HepG2 (cell line): Measurements from ENCODE around the gene IST1. TPM values are rescaled to one million over a fixed set of nuclear protein-coding genes. Genes with fewer than 3 reads are reported as not detected.

Experiments
- ARID4A ChIP-seq: sonication (generic); formaldehyde crosslinking; IDR thresholded peaks from 2 replicates; pipeline ENCODE4 v1.5.0; 2020; ENCODE audit warnings: mild to moderate bottlenecking, missing genetic modification reagents, borderline replicate concordance
- BRF2 ChIP-seq: sonication (generic); formaldehyde crosslinking; IDR thresholded peaks from 2 replicates; pipeline ENCODE4 v1.8.1; 2022; ENCODE audit warnings: mild to moderate bottlenecking, missing genetic modification reagents
- CBX2 ChIP-seq, 2 experiments: fragments of 200-600 bp in 1 of 2; sonication (generic); formaldehyde crosslinking in 1 of 2; IDR thresholded peaks; 2 replicates each; pipeline versions ENCODE4 v1.7.0 to v1.8.1; 2018 to 2022; ENCODE audit warnings: low read depth in 2 of 2, low read length in 1 of 2, mild to moderate bottlenecking in 1 of 2, missing genetic modification reagents in 1 of 2
- CHD2 ChIP-seq: IDR thresholded peaks from 2 replicates; pipeline ENCODE4 v1.6.1; 2011; ENCODE audit warnings: low read depth, low read length, improper control_type of control experiment
- CHD4 ChIP-seq: fragments of 200-600 bp; sonication (generic); IDR thresholded peaks from 2 replicates; pipeline ENCODE4 v1.7.0; 2017; ENCODE audit warnings: mild to moderate bottlenecking, low read length, borderline replicate concordance
- DDIT3 ChIP-seq: sonication (generic); formaldehyde crosslinking; IDR thresholded peaks from 2 replicates; pipeline ENCODE4 v1.4.0; 2020; ENCODE audit warnings: mild to moderate bottlenecking, missing genetic modification reagents
- EED ChIP-seq: sonication (generic); formaldehyde crosslinking; IDR thresholded peaks from 2 replicates; pipeline ENCODE4 v1.5.0; 2020; ENCODE audit warnings: mild to moderate bottlenecking, missing genetic modification reagents
- ERF ChIP-seq: IDR thresholded peaks from 2 replicates; pipeline ENCODE4 v1.6.1; 2018; ENCODE audit warnings: missing biosample characterization, missing genetic modification reagents
- FOXA1 ChIP-seq, 2 experiments: fragments of 450-650 bp in 1 of 2; sonication (generic) in 1 of 2; formaldehyde crosslinking in 1 of 2; IDR thresholded peaks; 2 replicates each; pipeline versions ENCODE4 v1.4.0 to v1.6.1; 2016 to 2020; ENCODE audit warnings: missing genetic modification reagents in 1 of 2
- FOXK1 ChIP-seq: sonication (generic); formaldehyde crosslinking; IDR thresholded peaks from 2 replicates; pipeline ENCODE4 v1.4.0; 2020; ENCODE audit warnings: low read depth, missing genetic modification reagents, borderline replicate concordance
- KDM4B ChIP-seq: sonication (generic); formaldehyde crosslinking; IDR thresholded peaks from 2 replicates; pipeline ENCODE4 v1.4.0; 2020; ENCODE audit warnings: missing genetic modification reagents
- NPAS2 ChIP-seq: sonication (generic); formaldehyde crosslinking; IDR thresholded peaks from 2 replicates; pipeline ENCODE4 v1.8.0; 2022; ENCODE audit warnings: mild to moderate bottlenecking, missing genetic modification reagents, borderline replicate concordance
- RARA ChIP-seq: IDR thresholded peaks from 2 replicates; pipeline ENCODE4 v1.6.1; 2016; ENCODE audit warnings: missing genetic modification reagents, missing compliant biosample characterization
- RORA ChIP-seq: sonication (generic); formaldehyde crosslinking; IDR thresholded peaks from 2 replicates; pipeline ENCODE4 v1.5.0; 2020; ENCODE audit warnings: mild to moderate bottlenecking, missing genetic modification reagents, moderate library complexity
- XRCC5 ChIP-seq: fragments of 200-400 bp; formaldehyde crosslinking; optimal IDR thresholded peaks from 2 replicates; pipeline ENCODE3; 2017; ENCODE audit warnings: mild to moderate bottlenecking, low read length
- ZMYM3 ChIP-seq: sonication (generic); formaldehyde crosslinking; IDR thresholded peaks from 2 replicates; pipeline ENCODE4 v1.5.1; 2020; ENCODE audit warnings: mild to moderate bottlenecking, missing genetic modification reagents
- ZNF138 ChIP-seq: sonication (generic); formaldehyde crosslinking; IDR thresholded peaks from 2 replicates; pipeline ENCODE4 v1.5.0; 2020; ENCODE audit warnings: mild to moderate bottlenecking, low read depth, missing genetic modification reagents
- ZNF143 ChIP-seq: sonication (generic); formaldehyde crosslinking; IDR thresholded peaks from 2 replicates; pipeline ENCODE4 v1.4.0; 2020; ENCODE audit warnings: missing genetic modification reagents
- ZNF256 ChIP-seq: sonication (generic); formaldehyde crosslinking; conservative IDR thresholded peaks from 2 replicates; pipeline ENCODE4 v1.4.0; 2020; ENCODE audit warnings: missing genetic modification reagents
- ZNF263 ChIP-seq: sonication (generic); formaldehyde crosslinking; IDR thresholded peaks from 2 replicates; pipeline ENCODE4 v1.4.0; 2020; ENCODE audit warnings: missing genetic modification reagents
- ZNF343 ChIP-seq: sonication (generic); formaldehyde crosslinking; IDR thresholded peaks from 2 replicates; pipeline ENCODE4 v1.4.0; 2020; ENCODE audit warnings: mild to moderate bottlenecking, missing genetic modification reagents
- ZNF549 ChIP-seq: sonication (generic); formaldehyde crosslinking; IDR thresholded peaks from 2 replicates; pipeline ENCODE4 v1.5.0; 2020; ENCODE audit warnings: missing genetic modification reagents
- ZNF570 ChIP-seq: sonication (generic); formaldehyde crosslinking; IDR thresholded peaks from 2 replicates; pipeline ENCODE4 v1.4.0; 2020; ENCODE audit warnings: mild to moderate bottlenecking, missing genetic modification reagents, borderline replicate concordance
- ZNF589 ChIP-seq: sonication (generic); formaldehyde crosslinking; conservative IDR thresholded peaks from 2 replicates; pipeline ENCODE4 v1.8.0; 2022; ENCODE audit warnings: mild to moderate bottlenecking, moderate library complexity, missing genetic modification reagents
- ZSCAN25 ChIP-seq: sonication (generic); formaldehyde crosslinking; IDR thresholded peaks from 2 replicates; pipeline ENCODE4 v1.8.0; 2022; ENCODE audit warnings: mild to moderate bottlenecking, missing genetic modification reagents
- polyA plus RNA-seq, 8 experiments: library from polyadenylated mRNA; depleted of rRNA in 3 of 8; stranded (reverse) in 7 of 8; unstranded in 1 of 8; fragments of >200 nt; fragmentation: Illumina TruSeq in 4 of 8; extraction: Trizol in 4 of 8; gene quantifications; 2 replicates each; pipeline versions ENCODE4 v1.2.1 to v1.2.3, GENCODE V29; 2011 to 2016; ENCODE audit warnings: low read depth in 4 of 8, missing spikeins in 1 of 8, mixed read lengths in 1 of 8; ENCODE audit not compliant: insufficient read depth in 1 of 8
- total RNA-seq, 5 experiments: library from RNA; depleted of rRNA; stranded (reverse); fragments of >200 nt; fragmentation: Illumina TruSeq; extraction: Trizol; gene quantifications; 2 replicates each; pipeline ENCODE4 v1.2.3, GENCODE V29; 2016; ENCODE audit warnings: low read depth in 1 of 5

The IST1 gene
- total and polyA plus RNA-seq, 2 of the 13 experiments (the other 11 are each of a cell fraction or from before 2014, with no cell fraction given): 346 to 415 TPM

- TF ChIP-seq RARA (CRISPR knock-in tag): peak; percentile 91
- TF ChIP-seq ZNF343 (CRISPR knock-in tag): peak; percentile 92
- no peak for TF ChIP-seq NPAS2 (CRISPR knock-in tag)
- TF ChIP-seq ZMYM3 (CRISPR knock-in tag): peak; percentile 50; the same call in 1 of the 2 replicates
- peak; percentile 97 for TF ChIP-seq ZNF256 (CRISPR knock-in tag)
- TF ChIP-seq ZSCAN25 (CRISPR knock-in tag): peak; percentile 85
- TF ChIP-seq ZNF589 (CRISPR knock-in tag): peak; percentile 84
- no peak for TF ChIP-seq DDIT3 (CRISPR knock-in tag)
- TF ChIP-seq ZNF570 (CRISPR knock-in tag): peak; percentile 97
- TF ChIP-seq ERF (CRISPR knock-in tag): peak; percentile 99
- TF ChIP-seq ZNF138 (CRISPR knock-in tag): peak; percentile 95; the same call in 1 of the 2 replicates
- TF ChIP-seq RORA (CRISPR knock-in tag): peak; percentile 92; the same call in 1 of the 2 replicates
- peak; percentile 95 for TF ChIP-seq EED (CRISPR knock-in tag)
- peak; percentile 98 for TF ChIP-seq ARID4A (CRISPR knock-in tag)
- TF ChIP-seq FOXA1 (IDR thresholded peaks at IDR 0.05): no peak
- TF ChIP-seq FOXA1 (CRISPR knock-in tag; IDR thresholded peaks at IDR 0.05): peak; percentile 51
- TF ChIP-seq ZNF549 (CRISPR knock-in tag): peak; percentile 82; the same call in 1 of the 2 replicates
- TF ChIP-seq KDM4B (CRISPR knock-in tag): peak; percentile 97
- TF ChIP-seq ZNF143: peak; percentile 61; the same call in 1 of the 2 replicates
- TF ChIP-seq BRF2 (CRISPR knock-in tag): peak; percentile 80; the same call in 1 of the 2 replicates
- TF ChIP-seq CBX2 (IDR thresholded peaks at IDR 0.05; ENCODE audit: low read depth, low read length): no peak
- peak; percentile 98; the same call in 1 of the 2 replicates for TF ChIP-seq CBX2 (CRISPR knock-in tag; IDR thresholded peaks at IDR 0.05; ENCODE audit: low read depth)
- TF ChIP-seq XRCC5: peak; percentile 99
- TF ChIP-seq CHD2: peak; percentile 91
- no peak; the same call in 1 of the 2 replicates for TF ChIP-seq ZNF263 (CRISPR knock-in tag)
- peak; percentile 94 for TF ChIP-seq FOXK1 (CRISPR knock-in tag)
- TF ChIP-seq CHD4: no peak
Measured at GRCh38 chr16:71894921-71895678, at the start of gene IST1 (continued).
